Measurements from ENCODE around the gene KREMEN2. TPM values are rescaled to one million over a fixed set of nuclear protein-coding genes. Genes with fewer than 3 reads are reported as not detected.

The KREMEN2 gene
- polyA plus RNA-seq, 2 of the 4 experiments (the other 2 are of a cell fraction), result 0.35 to 1.5 TPM

DNA sequence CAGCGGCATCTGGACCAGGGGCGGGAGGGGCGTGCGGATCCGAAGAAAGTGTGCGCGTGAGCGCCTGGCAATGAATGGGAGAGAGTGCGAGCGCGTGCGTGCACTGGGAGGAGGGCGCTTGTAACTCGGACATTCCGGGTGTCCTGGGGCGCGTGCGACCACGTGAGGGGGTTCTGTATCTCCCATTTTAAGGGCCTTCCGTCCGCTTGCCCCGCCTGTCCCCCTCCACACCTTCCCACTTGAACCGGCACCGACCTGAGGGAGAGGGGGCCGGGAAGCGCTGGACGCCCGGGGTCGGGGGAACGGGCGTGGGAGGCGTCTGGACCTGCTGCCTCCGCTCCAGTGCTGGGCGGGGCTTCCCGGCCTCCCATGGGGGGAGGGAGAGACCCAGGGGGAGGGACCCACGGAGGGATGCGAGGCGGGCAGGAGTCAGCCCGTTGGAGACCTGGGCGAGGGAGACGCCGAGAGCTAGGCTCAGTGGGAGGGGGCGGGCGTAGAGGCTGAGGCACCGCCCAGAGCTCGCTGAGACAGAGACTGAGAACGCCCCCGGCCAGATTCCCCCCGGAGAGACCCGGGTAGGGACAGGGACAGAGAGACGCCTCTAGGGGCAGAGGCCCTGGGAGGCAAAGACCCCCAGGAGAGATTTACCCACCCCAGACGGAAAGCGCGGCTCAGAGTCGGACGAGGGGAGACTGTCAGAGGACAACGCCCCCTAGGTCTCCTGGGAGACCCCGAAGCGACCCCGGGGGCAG lies at the start of gene KREMEN2 (continued):
- TF ChIP-seq BHLHE40 (IDR thresholded peaks at IDR 0.05; ENCODE audit: low read depth, low read length), result peak; percentile 17; the same call in 1 of the 2 replicates
- no peak for TF ChIP-seq RCOR1 (IDR thresholded peaks at IDR 0.05; ENCODE audit: low read depth, low read length)
- TF ChIP-seq, protein P1, sequence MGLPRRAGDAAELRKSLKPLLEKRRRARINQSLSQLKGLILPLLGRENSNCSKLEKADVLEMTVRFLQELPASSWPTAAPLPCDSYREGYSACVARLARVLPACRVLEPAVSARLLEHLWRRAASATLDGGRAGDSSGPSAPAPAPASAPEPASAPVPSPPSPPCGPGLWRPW (IDR thresholded peaks at IDR 0.05), result no peak
- TF ChIP-seq RARB (CRISPR knock-in tag; IDR thresholded peaks at IDR 0.05), result no peak
- TF ChIP-seq CBX2 (IDR thresholded peaks at IDR 0.05; ENCODE audit: borderline replicate concordance, low read depth), result no peak
- TF ChIP-seq, protein P2, sequence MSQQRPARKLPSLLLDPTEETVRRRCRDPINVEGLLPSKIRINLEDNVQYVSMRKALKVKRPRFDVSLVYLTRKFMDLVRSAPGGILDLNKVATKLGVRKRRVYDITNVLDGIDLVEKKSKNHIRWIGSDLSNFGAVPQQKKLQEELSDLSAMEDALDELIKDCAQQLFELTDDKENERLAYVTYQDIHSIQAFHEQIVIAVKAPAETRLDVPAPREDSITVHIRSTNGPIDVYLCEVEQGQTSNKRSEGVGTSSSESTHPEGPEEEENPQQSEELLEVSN (IDR thresholded peaks at IDR 0.05; ENCODE audit: borderline replicate concordance, low read depth), result peak; percentile 40; the same call in 1 of the 2 replicates

DNA sequence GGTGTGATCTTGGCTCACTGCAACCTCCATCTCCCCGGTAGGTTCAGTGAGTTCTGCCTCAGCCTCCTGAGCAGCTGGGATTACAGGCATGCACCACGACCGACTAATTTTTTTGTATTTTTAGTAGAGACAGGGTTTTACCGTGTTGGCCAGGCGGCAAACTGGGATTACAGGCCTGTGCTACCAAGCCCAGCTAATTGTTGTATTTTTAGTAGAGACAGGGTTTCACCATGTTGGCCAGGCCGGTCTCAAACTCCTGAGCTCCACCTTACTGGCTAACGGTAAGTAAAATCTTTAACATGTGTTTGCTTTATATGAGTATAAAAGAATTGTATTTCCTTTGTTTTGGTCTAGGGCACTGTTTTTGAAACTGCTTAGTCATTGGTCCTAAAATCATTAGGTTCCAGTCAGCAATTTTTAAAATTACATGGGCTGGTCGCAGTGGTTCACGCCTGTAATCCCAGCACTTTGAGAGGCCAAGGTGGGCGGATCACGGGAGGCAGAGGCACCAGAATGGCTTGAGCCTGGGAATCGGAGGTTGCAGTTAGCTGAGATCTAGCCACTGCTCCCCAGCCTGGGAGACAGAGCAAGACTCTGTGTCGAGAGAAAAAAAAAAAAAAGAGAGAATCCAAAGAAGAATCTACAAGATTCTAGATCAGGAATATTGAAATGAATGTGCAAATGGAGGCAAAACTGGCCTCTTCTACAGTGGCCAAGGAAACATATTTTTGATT lies 48.7 kb upstream of the KREMEN2 start:
- no peak for DNase-seq (ENCODE audit: low read depth in 1 of 2, low spot score in 1 of 2)
- Histone ChIP-seq H3K4me3 (no peak overlapping the region), H3K9me3 (no peaks in the 10 kb centered on the region), H3K4me1 (peaks cover 25% of the 10 kb centered on the region), H3K27ac (peak overlapping the region; percentile 51 to 75), H3K4me2 (peak overlapping the region; percentile 20; the same call in 1 of the 3 replicates)
- ChIA-PET CTCF (interaction anchor here (0.5 to 14.3 kb wide), 9 partner anchors 9 to 265 kb away, joined by 3 to 87 read pairs (median 4); no protein-coding TSS in a partner anchor), POLR2A (interaction anchor here (0.9 to 1.0 kb wide), 2 partner anchors 10 kb away, joined by 3 read pairs; no protein-coding TSS in a partner anchor)
- 78% methylated on average over 13 of the region's 13 CpGs for WGBS (ENCODE audit: missing lambda C conversion rate)
- TF ChIP-seq ZSCAN20 (CRISPR knock-in tag; IDR thresholded peaks at IDR 0.05) (no peak), NFE2L2 (conservative IDR thresholded peaks at IDR 0.05; ENCODE audit: low read length) (peak; percentile 80), MAFK (IDR thresholded peaks at IDR 0.05; ENCODE audit: partially characterized antibody) (peak; percentile 94)
- no peak for ATAC-seq
- FAIRE-seq, result no peak

DNA sequence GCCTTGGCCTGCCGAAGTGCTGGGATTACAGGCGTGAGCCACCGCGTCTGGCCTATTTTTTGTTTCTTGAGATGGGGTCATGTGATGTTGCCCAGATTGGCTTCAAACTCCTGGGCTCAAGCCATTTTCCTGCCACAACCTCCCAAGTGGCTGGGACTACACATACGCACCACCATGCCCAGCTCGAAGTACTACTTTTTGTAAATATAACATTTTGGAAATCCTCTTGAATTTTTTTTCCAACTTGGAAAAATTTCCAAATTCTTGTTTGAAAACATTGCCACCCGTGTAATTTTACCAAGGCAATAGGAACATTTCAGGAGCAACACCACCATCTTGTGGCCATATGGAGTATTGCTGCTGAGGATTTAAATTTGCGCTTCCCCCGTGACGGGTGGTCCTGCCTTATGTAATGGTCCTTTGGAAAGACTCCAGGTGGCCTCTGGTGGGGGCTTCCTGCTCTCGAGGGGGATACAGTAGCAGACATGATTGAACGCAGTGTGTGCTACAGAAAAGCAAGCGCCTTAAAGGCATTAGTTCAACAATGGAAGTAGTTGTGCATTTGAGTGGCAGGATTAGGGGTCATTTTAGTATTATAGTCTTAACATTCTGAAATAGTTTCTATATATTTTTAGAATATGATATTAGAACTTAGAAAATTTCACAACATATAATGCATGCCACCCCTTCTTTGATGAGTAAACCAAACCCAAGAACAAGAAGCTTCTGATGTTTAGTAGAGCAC lies 44.4 kb upstream of the KREMEN2 start:
- WGBS (ENCODE audit: missing lambda C conversion rate), result 30% methylated on average over 13 of the region's 13 CpGs
- no peak for FAIRE-seq
- ChIA-PET POLR2A (interaction anchor here (0.7 to 1.7 kb wide), 2 partner anchors 14 to 52 kb away, joined by 5 to 10 read pairs; no protein-coding TSS in a partner anchor), CTCF (interaction anchor here (0.7 to 14.3 kb wide), 46 partner anchors 7 to 244 kb away, joined by 3 to 87 read pairs (median 4); partner anchors contain the start of genes FLYWCH1, FLYWCH2 and KCTD5)
- Histone ChIP-seq H3K4me3 (no peak overlapping the region), H3K4me1 (peaks cover 13% of the 10 kb centered on the region), H3K27ac (no peak overlapping the region), H3K4me2 (no peak overlapping the region), H3K9me3 (no peaks in the 10 kb centered on the region)
- DNase-seq (ENCODE audit: low read depth in 1 of 2, low spot score in 1 of 2), result peak; percentile 61 to 73
- ATAC-seq, result peak; percentile 69 to 71; a peak in 5 of 6 replicates
- TF ChIP-seq HEYL (CRISPR knock-in tag; IDR thresholded peaks at IDR 0.05), result no peak
- 0 out of 2 replicates have a peak, but pooled peaks have one; percentile 30 for TF ChIP-seq HOXA7 (CRISPR knock-in tag; IDR thresholded peaks at IDR 0.05)
- TF ChIP-seq, protein P3, sequence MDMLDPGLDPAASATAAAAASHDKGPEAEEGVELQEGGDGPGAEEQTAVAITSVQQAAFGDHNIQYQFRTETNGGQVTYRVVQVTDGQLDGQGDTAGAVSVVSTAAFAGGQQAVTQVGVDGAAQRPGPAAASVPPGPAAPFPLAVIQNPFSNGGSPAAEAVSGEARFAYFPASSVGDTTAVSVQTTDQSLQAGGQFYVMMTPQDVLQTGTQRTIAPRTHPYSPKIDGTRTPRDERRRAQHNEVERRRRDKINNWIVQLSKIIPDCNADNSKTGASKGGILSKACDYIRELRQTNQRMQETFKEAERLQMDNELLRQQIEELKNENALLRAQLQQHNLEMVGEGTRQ (IDR thresholded peaks at IDR 0.05), result peak; percentile 33; the same call in 1 of the 2 replicates
- no peak for TF ChIP-seq SREBF2 (IDR thresholded peaks at IDR 0.05)
- TF ChIP-seq, protein P4, sequence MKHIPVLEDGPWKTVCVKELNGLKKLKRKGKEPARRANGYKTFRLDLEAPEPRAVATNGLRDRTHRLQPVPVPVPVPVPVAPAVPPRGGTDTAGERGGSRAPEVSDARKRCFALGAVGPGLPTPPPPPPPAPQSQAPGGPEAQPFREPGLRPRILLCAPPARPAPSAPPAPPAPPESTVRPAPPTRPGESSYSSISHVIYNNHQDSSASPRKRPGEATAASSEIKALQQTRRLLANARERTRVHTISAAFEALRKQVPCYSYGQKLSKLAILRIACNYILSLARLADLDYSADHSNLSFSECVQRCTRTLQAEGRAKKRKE (CRISPR knock-in tag; IDR thresholded peaks at IDR 0.05; ENCODE audit: low read depth), result no peak
- no peak for TF ChIP-seq ZFP36 (IDR thresholded peaks at IDR 0.05; ENCODE audit: borderline replicate concordance, partially characterized antibody)
- TF ChIP-seq RAD21 (conservative IDR thresholded peaks at IDR 0.05 in 1 of 2, IDR thresholded peaks at IDR 0.05 in 1 of 2), result peak; percentile 81
- TF ChIP-seq, protein P2 (IDR thresholded peaks at IDR 0.05; ENCODE audit: borderline replicate concordance, low read depth), result no peak
- TF ChIP-seq, protein P5, sequence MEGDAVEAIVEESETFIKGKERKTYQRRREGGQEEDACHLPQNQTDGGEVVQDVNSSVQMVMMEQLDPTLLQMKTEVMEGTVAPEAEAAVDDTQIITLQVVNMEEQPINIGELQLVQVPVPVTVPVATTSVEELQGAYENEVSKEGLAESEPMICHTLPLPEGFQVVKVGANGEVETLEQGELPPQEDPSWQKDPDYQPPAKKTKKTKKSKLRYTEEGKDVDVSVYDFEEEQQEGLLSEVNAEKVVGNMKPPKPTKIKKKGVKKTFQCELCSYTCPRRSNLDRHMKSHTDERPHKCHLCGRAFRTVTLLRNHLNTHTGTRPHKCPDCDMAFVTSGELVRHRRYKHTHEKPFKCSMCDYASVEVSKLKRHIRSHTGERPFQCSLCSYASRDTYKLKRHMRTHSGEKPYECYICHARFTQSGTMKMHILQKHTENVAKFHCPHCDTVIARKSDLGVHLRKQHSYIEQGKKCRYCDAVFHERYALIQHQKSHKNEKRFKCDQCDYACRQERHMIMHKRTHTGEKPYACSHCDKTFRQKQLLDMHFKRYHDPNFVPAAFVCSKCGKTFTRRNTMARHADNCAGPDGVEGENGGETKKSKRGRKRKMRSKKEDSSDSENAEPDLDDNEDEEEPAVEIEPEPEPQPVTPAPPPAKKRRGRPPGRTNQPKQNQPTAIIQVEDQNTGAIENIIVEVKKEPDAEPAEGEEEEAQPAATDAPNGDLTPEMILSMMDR (IDR thresholded peaks at IDR 0.05), result peak; percentile 88
- no peak for TF ChIP-seq NFE2L2 (conservative IDR thresholded peaks at IDR 0.05; ENCODE audit: low read length)
- TF ChIP-seq SMC3 (IDR thresholded peaks at IDR 0.05), result peak; percentile 55
